IMR-90 (cell line): ENCODE data around the gene OTOG. TPM values are rescaled to one million over a fixed set of nuclear protein-coding genes. Genes with fewer than 3 reads are reported as not detected.

Experiments used
- ATAC-seq: fragments of 200-7000 bp; cut with Tn5 transposase; 2 replicates; pipeline ENCODE4 v1.9.1; 2020; ENCODE audit warnings: low read depth, mild to moderate bottlenecking, moderate library complexity
- BruUV-seq: library from RNA; stranded (reverse); fragments of 400-500 nt; replicated peaks from 2 replicates; lab custom pipeline; 2021; lab: Mats Ljungman, UMichigan
- CTCF ChIA-PET: fragments of 300-600 bp; formaldehyde crosslinking; extraction: SDS; loops from one replicate; lab custom pipeline; 2021; ENCODE audit warnings: antibody characterized with exemption; lab: Yijun Ruan, JAX
- POLR2A ChIA-PET: fragments of 300-600 bp; sonication (Branson Sonifier 250); formaldehyde crosslinking; loops from one replicate; lab custom pipeline; 2022; ENCODE audit warnings: antibody characterized with exemption; ENCODE audit not compliant: unreplicated experiment; lab: Charles Lee
- DNase-seq: peaks from one replicate; pipeline ENCODE4 v3.0.0; 2013
- H2AFZ ChIP-seq: replicated peaks from 2 replicates; pipeline ENCODE3; 2013; ENCODE audit warnings: low read length, mild to moderate bottlenecking; ENCODE audit not compliant: poor library complexity
- H2AK5ac ChIP-seq: 2 replicates; pipeline ENCODE4 v1.6.1; 2013; ENCODE audit warnings: low read depth, low read length, inconsistent platforms
- H2AK9ac ChIP-seq: replicated peaks from 2 replicates; pipeline ENCODE3; 2013; ENCODE audit warnings: mild to moderate bottlenecking, low read depth, low read length, moderate library complexity; ENCODE audit not compliant: poor library complexity
- H2BK120ac ChIP-seq: 2 replicates; pipeline ENCODE4 v1.6.1; 2013; ENCODE audit warnings: low read depth, low read length, inconsistent platforms
- H2BK15ac ChIP-seq: 3 replicates; pipeline ENCODE4 v1.6.1; 2013; ENCODE audit warnings: low read depth, low read length, inconsistent platforms
- H2BK20ac ChIP-seq: 2 replicates; pipeline ENCODE4 v1.6.1; 2013; ENCODE audit warnings: low read depth, mild to moderate bottlenecking, inconsistent platforms, low read length, moderate library complexity
- H2BK5ac ChIP-seq: 2 replicates; pipeline ENCODE4 v1.6.1; 2013; ENCODE audit warnings: mild to moderate bottlenecking, low read depth, low read length, inconsistent platforms; ENCODE audit not compliant: poor library complexity, severe bottlenecking
- H3K14ac ChIP-seq: replicated peaks from 2 replicates; pipeline ENCODE4 v1.6.1; 2013; ENCODE audit warnings: low read depth, low read length, inconsistent platforms
- H3K18ac ChIP-seq: 2 replicates; pipeline ENCODE4 v1.6.1; 2013; ENCODE audit warnings: low read depth, low read length, control low read depth
- H3K23ac ChIP-seq: 2 replicates; pipeline ENCODE4 v1.6.1; 2013; ENCODE audit warnings: low read depth, low read length, inconsistent platforms
- H3K27ac ChIP-seq: 2 replicates; pipeline ENCODE4 v1.5.1; 2013; ENCODE audit warnings: mild to moderate bottlenecking, control low read depth, low read length; ENCODE audit not compliant: insufficient read depth
- H3K27me3 ChIP-seq: 2 replicates; pipeline ENCODE4 v1.6.1; 2013; ENCODE audit warnings: low read length; ENCODE audit not compliant: control insufficient read depth, insufficient read depth
- H3K36me3 ChIP-seq: 2 replicates; pipeline ENCODE4 v1.6.1; 2013; ENCODE audit warnings: low read length, mixed read lengths; ENCODE audit not compliant: control insufficient read depth, insufficient read depth
- H3K4ac ChIP-seq: 2 replicates; pipeline ENCODE4 v1.6.1; 2013; ENCODE audit warnings: low read depth, low read length, inconsistent platforms
- H3K4me1 ChIP-seq: 2 replicates; pipeline ENCODE4 v1.6.1; 2013; ENCODE audit warnings: low read length, mixed read lengths; ENCODE audit not compliant: control insufficient read depth, insufficient read depth
- H3K4me2 ChIP-seq: 2 replicates; pipeline ENCODE4 v1.6.1; 2013; ENCODE audit warnings: low read depth, mild to moderate bottlenecking, control low read depth, low read length, moderate library complexity
- H3K4me3 ChIP-seq: 2 replicates; pipeline ENCODE4 v1.5.1; 2013; ENCODE audit warnings: low read depth, mild to moderate bottlenecking, control low read depth, low read length, moderate library complexity; ENCODE audit not compliant: insufficient read depth
- H3K56ac ChIP-seq: 2 replicates; pipeline ENCODE4 v1.6.1; 2013; ENCODE audit warnings: low read length, inconsistent platforms; ENCODE audit not compliant: insufficient read depth; ENCODE audit errors: extremely low read depth
- H3K79me1 ChIP-seq, 2 experiments: 2 replicates each; pipeline ENCODE4 v1.6.1; 2013; ENCODE audit warnings: low read length in 2 of 2, inconsistent platforms in 1 of 2, low read depth in 1 of 2
- H3K9ac ChIP-seq: 2 replicates; pipeline ENCODE4 v1.6.1; 2013; ENCODE audit warnings: low read depth, low read length, control low read depth
- H3K9me1 ChIP-seq: 2 replicates; pipeline ENCODE4 v1.6.1; 2013; ENCODE audit warnings: low read length, inconsistent platforms; ENCODE audit not compliant: insufficient read depth
- H3K9me3 ChIP-seq: 2 replicates; pipeline ENCODE4 v1.6.1; 2013; ENCODE audit warnings: low read length; ENCODE audit not compliant: control insufficient read depth, insufficient read depth
- H4K20me1 ChIP-seq: 2 replicates; pipeline ENCODE4 v1.6.1; 2013; ENCODE audit warnings: low read length, inconsistent platforms; ENCODE audit not compliant: insufficient read depth
- H4K5ac ChIP-seq: 2 replicates; pipeline ENCODE4 v1.6.1; 2013; ENCODE audit warnings: mild to moderate bottlenecking, low read depth, low read length, control low read depth
- H4K8ac ChIP-seq, 2 experiments: 2 replicates each; pipeline ENCODE4 v1.6.1; 2013; ENCODE audit warnings: low read depth in 2 of 2, low read length in 2 of 2, control low read depth in 1 of 2, inconsistent platforms in 1 of 2
- H4K91ac ChIP-seq: 2 replicates; pipeline ENCODE4 v1.6.1; 2013; ENCODE audit warnings: low read depth, low read length, inconsistent platforms; ENCODE audit not compliant: insufficient read depth
- BHLHE40 ChIP-seq: fragments of 150-350 bp; IDR thresholded peaks from 2 replicates; pipeline ENCODE4 v1.6.1; 2016; ENCODE audit warnings: mild to moderate bottlenecking, low read depth, low read length
- MAFK ChIP-seq: IDR thresholded peaks from 2 replicates; pipeline ENCODE4 v1.6.1; 2012; ENCODE audit warnings: low read depth, low read length, improper control_type of control experiment
- MAZ ChIP-seq: IDR thresholded peaks from 2 replicates; pipeline ENCODE4 v1.6.1; 2012; ENCODE audit warnings: low read depth, mild to moderate bottlenecking, low read length, improper control_type of control experiment, moderate library complexity, borderline replicate concordance
- NFE2L2 ChIP-seq: fragments of 150-350 bp; IDR thresholded peaks from 2 replicates; pipeline ENCODE4 v1.6.1; 2016; ENCODE audit warnings: low read depth, mild to moderate bottlenecking, low read length
- POLR2A ChIP-seq: IDR thresholded peaks from 2 replicates; pipeline ENCODE4 v1.6.1; 2012; ENCODE audit warnings: mild to moderate bottlenecking, low read depth, low read length
- RAD21 ChIP-seq: IDR thresholded peaks from 2 replicates; pipeline ENCODE4 v1.6.1; 2012; ENCODE audit warnings: low read length, improper control_type of control experiment
- SMC3 ChIP-seq: fragments of 150-350 bp; IDR thresholded peaks from 2 replicates; pipeline ENCODE4 v1.6.1; 2016; ENCODE audit warnings: low read depth, mild to moderate bottlenecking, antibody characterized with exemption, low read length, moderate library complexity
- WGBS, 2 experiments: methylation state at CpG; one replicate each; pipeline versions ENCODE4 v1.1.5 to v1.1.7; 2013; ENCODE audit warnings: missing lambda C conversion rate in 2 of 2; ENCODE audit not compliant: insufficient read length in 1 of 2; ENCODE audit errors: extremely low coverage in 2 of 2; 5-methylcytosine and 5-hydroxymethylcytosine counted together
- dilution Hi-C: fragments of 300-500 bp; cut with HindIII; formaldehyde crosslinking; loops from one replicate; pipeline ENCODE4 v1.14.3; 2018; ENCODE audit warnings: low sequenced_read_pairs; ENCODE audit not compliant: unreplicated experiment
- in situ Hi-C: fragments of 300-500 bp; cut with MboI; formaldehyde crosslinking; loops from 3 replicates; pipeline ENCODE4 v1.14.3; 2019; ENCODE audit warnings: low sequenced_read_pairs, inconsistent platforms, mixed read lengths
- intact Hi-C: fragments of 100-400 bp; cut with micrococcal nuclease; formaldehyde crosslinking; loops from 2 replicates; pipeline ENCODE4 v1.10.0; 2022
- polyA plus RNA-seq, 3 experiments: library from polyadenylated mRNA; depleted of rRNA; stranded (reverse); fragments of >200 nt; gene quantifications; 2 replicates each; pipeline ENCODE4 v1.2.3, GENCODE V29; 2012; ENCODE audit warnings: low replicate concordance in 1 of 3
- total RNA-seq: library from RNA; depleted of rRNA; stranded (reverse); fragments of >200 nt; gene quantifications from 2 replicates; pipeline ENCODE4 v1.2.3, GENCODE V29; 2012

Gene OTOG
- total and polyA plus RNA-seq, 2 of the 4 experiments (the other 2 are of a cell fraction), result not detected

DNA sequence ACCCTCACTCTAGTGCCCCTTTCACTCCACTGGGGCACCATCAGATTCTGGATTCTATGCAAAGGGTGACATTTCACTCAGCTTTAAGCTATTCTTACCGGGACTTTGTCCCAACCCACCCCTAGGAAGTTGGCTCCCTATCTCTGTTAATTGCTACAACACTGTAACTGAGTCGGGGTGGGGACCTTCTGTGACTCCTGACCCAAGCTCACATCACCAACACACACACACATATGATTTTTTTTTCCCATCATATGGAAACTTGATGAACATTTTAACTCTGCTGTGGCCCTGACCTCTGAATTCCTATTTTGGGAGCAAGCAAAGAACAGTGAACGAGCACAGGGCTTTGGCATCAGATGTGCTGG, 19.4 kb upstream of the OTOG start:
- 17% methylated on average over 1 of the region's 3 CpGs; no CpG with 5 or more reads in 1 of the 2 experiments for WGBS, 2 experiments

More for the DNA sequence above, 19.4 kb upstream of the OTOG start:
- no peak overlapping the region for H3K14ac ChIP-seq
- no peaks in the 10 kb centered on the region for H3K79me1 ChIP-seq
- H2AFZ ChIP-seq, result peak overlapping the region; percentile 33
- no TSS peak for BruUV-seq
- intact Hi-C loops, result no loop called here
- H3K4me3 ChIP-seq, result no peak overlapping the region
- H2BK15ac ChIP-seq, result no peak overlapping the region
- H3K9me1 ChIP-seq, result no peaks in the 10 kb centered on the region
- DNase-seq (no peak), ATAC-seq (no peak)
- H2BK120ac ChIP-seq, result no peak overlapping the region
- no peak for TF ChIP-seq POLR2A
- no peak for TF ChIP-seq MAFK
- TF ChIP-seq SMC3, result no peak
- no peak for TF ChIP-seq NFE2L2
- TF ChIP-seq BHLHE40, result no peak
- no peak for TF ChIP-seq MAZ
- no peak for TF ChIP-seq RAD21
- H3K36me3 ChIP-seq, result no peaks in the 10 kb centered on the region
- H3K56ac ChIP-seq, result no peak overlapping the region
- H3K23ac ChIP-seq, result no peak overlapping the region
- H3K9ac ChIP-seq, result no peak overlapping the region
- H2AK5ac ChIP-seq, result no peak overlapping the region
- peaks cover 11% of the 10 kb centered on the region; the same call in 1 of the 2 replicates for H3K27me3 ChIP-seq
- H2BK20ac ChIP-seq, result no peak overlapping the region
- no peak overlapping the region for H4K8ac ChIP-seq
- no peak overlapping the region for H2AK9ac ChIP-seq
- no peak overlapping the region for H3K4me2 ChIP-seq
- in situ Hi-C loops, result no loop called here
- H3K27ac ChIP-seq, result no peak overlapping the region
- no peak overlapping the region for H4K5ac ChIP-seq
- POLR2A ChIA-PET, result no interaction called here
- H2BK5ac ChIP-seq, result no peak overlapping the region
- CTCF ChIA-PET, result interaction anchor here (0.8 to 2.0 kb wide), 9 partner anchors 8 to 707 kb away, joined by 3 to 8 read pairs (median 4); no protein-coding TSS in a partner anchor
- no peak overlapping the region for H3K18ac ChIP-seq
- H3K9me3 ChIP-seq, result no peaks in the 10 kb centered on the region
- no peak overlapping the region for H3K4ac ChIP-seq
- no peaks in the 10 kb centered on the region for H3K4me1 ChIP-seq
- no peak overlapping the region for H4K91ac ChIP-seq
- dilution Hi-C loops, result no loop called here
- H4K20me1 ChIP-seq, result no peaks in the 10 kb centered on the region
